Neural cell (in vitro differentiated cells): ENCODE results near the gene IL9R.

ENCODE experiments used
- CTCF ChIP-seq: fragments of 450-650 bp; IDR thresholded peaks from 2 replicates; pipeline ENCODE4 v1.5.1; 2014; ENCODE audit warnings: antibody characterized with exemption, mild to moderate bottlenecking, moderate library complexity; ENCODE audit not compliant: poor library complexity, severe bottlenecking
- MXI1 ChIP-seq: fragments of 450-650 bp; conservative IDR thresholded peaks from 2 replicates; pipeline ENCODE4 v1.6.1; 2014; ENCODE audit warnings: antibody characterized with exemption, mild to moderate bottlenecking; ENCODE audit not compliant: poor library complexity, severe bottlenecking

- TF ChIP-seq CTCF (no peak), MXI1 (no peak)
These were observed 34.6 kb upstream of the IL9R start for GRCh38 chrX:155962906-155963305.
